Testis (tissue), 2 donors: Measurements from ENCODE around the gene CDKAL1.

ENCODE experiments used
- POLR2A ChIP-seq: fragments of 450-650 bp; IDR thresholded peaks from one replicate; pipeline ENCODE4 v1.6.1; 2017; ENCODE audit warnings: antibody characterized with exemption, mild to moderate bottlenecking, moderate library complexity
- TF ChIP-seq, protein P1 (sequence below), 3 experiments: fragments of 450-650 bp in 2 of 3; fragments of 200-600 bp in 1 of 3; sonication (generic) in 1 of 3; IDR thresholded peaks; one replicate each; pipeline ENCODE4 v1.5.1; 2016 to 2019; ENCODE audit warnings: antibody characterized with exemption in 3 of 3, mild to moderate bottlenecking in 2 of 3, moderate library complexity in 1 of 3

DNA sequence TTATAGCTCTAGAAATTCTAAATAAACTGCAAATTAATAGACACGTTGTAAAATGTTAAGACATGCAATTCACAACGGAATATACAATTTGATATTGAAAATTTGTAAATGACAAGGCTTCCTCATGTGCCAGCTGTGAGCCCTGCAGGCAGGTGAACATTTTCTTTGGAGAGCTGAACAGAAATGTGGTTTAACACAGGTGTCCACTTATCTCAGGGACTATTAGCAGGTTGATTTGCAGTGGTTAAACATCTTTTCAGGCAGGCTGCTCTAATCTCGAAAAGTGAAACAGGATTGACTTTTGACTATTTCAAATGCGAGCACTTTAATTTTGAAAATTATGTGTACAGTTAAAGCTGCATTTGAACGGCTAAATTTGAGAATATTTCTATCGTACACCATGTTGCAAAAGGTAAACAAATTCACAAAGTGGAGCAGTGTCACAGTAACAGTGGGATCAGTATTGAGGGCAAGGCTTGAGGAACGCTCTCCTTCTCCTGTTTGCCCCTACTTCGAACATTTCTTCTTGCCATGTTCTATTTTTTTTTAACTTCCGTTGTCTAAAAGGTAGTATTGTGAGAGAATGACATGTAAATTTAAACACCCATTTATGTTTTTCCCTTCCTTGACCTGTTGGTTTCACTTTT, 210.8 kb downstream of the CDKAL1 start:
- no peak for TF ChIP-seq POLR2A
- TF ChIP-seq, protein P1, sequence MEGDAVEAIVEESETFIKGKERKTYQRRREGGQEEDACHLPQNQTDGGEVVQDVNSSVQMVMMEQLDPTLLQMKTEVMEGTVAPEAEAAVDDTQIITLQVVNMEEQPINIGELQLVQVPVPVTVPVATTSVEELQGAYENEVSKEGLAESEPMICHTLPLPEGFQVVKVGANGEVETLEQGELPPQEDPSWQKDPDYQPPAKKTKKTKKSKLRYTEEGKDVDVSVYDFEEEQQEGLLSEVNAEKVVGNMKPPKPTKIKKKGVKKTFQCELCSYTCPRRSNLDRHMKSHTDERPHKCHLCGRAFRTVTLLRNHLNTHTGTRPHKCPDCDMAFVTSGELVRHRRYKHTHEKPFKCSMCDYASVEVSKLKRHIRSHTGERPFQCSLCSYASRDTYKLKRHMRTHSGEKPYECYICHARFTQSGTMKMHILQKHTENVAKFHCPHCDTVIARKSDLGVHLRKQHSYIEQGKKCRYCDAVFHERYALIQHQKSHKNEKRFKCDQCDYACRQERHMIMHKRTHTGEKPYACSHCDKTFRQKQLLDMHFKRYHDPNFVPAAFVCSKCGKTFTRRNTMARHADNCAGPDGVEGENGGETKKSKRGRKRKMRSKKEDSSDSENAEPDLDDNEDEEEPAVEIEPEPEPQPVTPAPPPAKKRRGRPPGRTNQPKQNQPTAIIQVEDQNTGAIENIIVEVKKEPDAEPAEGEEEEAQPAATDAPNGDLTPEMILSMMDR (IDR thresholded peaks at IDR 0.05): no peak
